GM08714 (cell line): Measurements from ENCODE around the gene MLLT10.
A peak's percentile ranks its signal among the peaks of the same experiment; 100 is the strongest.

Source experiments
- H3K4me3 ChIP-seq: fragments of 200-500 bp; sonication (Bioruptor generic); 2 replicates; pipeline ENCODE4 v1.5.1; 2014; ENCODE audit warnings: mild to moderate bottlenecking, low read length, inconsistent platforms
- ZNF274 ChIP-seq: IDR thresholded peaks from 2 replicates; pipeline ENCODE4 v1.6.1; 2012; ENCODE audit warnings: mild to moderate bottlenecking, low read depth, low read length

MLLT10 gene

DNA sequence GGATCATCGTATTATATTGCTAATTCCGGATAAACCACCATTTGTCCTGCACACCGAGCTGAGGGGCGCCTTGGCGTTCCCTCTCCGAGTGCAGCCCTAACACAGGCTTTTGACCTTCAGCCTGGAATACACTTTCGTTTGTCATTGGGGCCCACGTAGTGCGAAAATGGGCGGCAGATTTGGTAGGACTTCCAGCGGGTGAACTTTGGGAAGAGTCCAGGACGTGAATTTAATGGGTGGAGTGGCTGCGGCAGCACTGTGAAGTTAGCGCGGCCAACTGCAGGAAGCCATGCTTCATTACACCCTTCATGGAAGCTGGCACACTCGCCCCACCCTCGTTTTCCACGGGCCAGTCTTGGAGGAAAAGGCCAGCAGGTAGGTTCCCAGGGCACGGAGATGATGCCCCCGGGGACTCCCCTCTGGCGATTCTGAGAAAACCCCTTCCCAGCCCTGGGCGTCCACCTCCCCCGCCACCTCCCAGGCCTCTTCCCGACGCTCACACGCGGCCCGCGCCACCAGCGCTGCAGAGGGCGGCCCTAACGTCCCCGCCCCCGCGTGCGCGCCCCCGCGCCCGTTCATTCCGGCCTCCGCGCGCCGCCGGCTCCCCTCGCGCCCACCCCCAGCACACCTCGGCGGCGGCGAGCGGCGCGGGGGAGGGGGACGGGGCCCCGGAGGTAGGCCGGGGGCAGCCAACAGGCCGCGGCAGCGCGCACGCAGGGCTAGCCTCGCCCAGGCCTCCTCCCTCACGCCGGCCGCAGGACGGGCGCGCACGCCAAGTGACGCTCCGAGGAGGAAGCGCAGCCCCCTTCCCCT lies at the start of gene MLLT10:
Gene MLLT10, plus strand, starts transcription at position 766 of the 813 bp plus-strand sequence. CDS start 413 bp downstream, outside the sequence.
- peak within 1 kb of the TSS; percentile 64 for H3K4me3 ChIP-seq
- no peak for TF ChIP-seq ZNF274

DNA sequence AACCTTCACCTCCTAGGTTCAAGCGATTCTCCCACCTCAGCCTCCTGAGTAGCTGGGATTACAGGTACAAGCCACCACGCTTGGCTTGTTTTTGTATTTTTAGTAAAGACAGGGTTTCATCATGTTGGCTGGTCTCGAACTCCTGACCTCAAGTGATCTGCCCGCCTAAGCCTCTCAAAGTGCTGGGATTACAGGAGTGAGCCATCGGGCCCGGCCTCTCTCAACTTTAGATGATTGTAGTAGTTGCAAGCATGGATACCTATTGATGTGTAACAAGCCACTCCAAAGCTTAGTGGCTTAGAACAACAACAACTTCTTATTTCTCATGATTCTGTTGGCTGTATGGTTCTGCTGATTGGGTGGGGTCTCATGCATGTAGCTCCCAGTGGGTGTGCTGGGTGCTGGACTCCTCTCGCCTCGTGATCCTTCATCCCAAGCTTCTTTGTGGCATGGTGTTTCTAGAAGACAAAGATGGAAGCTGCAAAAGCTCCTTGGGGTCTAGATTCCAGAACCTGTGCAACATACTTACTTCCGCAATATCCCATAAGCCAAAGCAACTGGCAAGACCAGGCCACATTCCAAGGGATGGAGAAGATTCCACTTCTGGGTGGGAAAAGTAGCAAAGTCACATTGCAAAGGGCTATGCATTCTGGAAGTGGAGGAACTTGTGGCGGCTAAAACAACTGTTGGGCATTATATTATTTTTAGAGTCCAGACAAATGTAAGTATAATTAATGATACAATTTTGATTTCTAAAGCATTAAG lies 46.4 kb upstream of the MLLT10 start:
- TF ChIP-seq ZNF274, result no peak
- no peak overlapping the region for H3K4me3 ChIP-seq

DNA sequence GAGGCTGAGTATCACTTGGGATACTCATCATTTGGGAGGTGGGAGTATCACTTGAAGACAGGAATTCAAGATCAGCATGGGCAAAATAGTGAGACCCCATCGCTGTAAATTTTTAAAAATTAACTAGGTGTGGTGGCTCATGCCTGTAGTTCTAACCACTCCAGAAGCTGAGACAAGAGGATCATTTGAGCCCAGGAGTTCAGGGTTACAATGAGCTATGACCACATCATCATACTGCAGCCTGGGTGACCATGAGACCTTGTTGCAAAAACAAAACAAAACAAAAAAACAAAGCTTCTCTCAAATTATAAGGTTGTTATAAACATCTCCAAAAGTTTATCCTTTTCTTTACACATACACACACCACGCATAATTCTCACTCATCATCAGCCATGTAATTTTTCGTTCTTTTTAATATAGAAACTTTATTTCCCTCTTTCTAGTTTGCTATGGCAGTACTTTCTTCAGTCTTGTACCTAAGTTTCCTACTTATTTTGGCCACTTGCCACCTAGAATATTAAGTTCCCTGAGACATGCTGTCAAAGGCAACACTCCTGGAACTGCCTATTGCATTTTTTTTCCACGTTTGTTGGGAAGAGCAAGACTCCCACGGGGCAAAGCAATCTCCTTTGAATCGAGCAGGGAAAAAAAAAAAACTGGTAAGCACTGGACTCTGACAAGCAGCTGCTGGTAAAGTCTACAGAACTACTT lies 45.6 kb upstream of the MLLT10 start:
- no peak for TF ChIP-seq ZNF274
- no peak overlapping the region for H3K4me3 ChIP-seq

DNA sequence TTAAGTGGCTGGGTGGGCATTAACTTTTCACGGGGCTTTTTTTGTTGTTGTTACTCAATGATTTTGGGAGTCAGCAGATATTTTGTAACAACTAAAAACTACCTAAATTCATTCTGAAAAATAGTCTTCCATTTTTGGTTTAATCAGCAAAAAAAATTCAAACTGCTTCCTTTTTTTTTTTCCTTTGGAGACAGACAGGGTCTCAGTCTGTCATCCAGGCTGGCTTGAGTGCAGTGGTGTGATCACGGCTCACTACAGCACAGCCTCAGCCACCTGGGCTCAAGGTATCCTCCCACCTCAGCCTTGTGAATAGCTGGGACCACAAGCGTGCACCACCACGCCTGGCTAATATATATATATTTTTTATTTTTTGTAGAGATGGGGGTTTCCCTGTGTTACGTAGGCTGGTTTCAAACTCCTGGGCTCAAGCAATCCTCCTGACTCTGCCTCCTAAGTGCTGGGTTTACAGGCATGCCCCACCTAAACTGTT lies 45.0 kb upstream of the MLLT10 start:
- no peak for TF ChIP-seq ZNF274
- no peak overlapping the region for H3K4me3 ChIP-seq

DNA sequence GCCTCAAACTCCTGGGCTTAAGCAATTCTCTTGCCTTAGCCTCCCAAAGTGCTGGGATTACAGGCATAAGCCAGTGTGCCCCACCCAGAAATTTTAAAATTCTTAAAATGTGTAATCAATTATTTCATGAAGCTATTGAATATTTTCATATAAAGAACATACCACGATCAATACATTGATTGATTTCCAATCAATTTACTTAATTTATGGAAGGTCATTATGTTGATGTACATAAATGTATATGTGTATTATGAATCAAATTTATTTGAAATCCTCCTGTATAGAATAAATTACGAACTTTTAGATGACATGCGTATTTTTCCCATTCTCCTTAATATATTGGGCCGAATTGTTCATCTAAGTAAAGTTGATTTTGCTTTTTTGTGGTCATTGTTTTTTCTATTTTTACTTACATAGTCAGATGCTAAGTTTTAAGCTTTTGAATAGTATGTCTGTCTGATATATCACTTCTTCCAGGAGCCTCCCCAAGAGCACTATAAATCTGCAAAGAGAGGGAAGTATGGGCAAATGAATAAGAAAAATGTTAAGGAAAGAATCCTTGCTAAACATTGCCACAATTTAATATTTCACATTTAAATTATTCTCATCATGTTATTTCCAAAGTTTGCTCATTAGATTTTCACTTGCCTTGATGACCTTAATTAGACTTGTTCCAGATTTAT lies 43.9 kb upstream of the MLLT10 start:
- H3K4me3 ChIP-seq, result no peak overlapping the region
- no peak for TF ChIP-seq ZNF274

DNA sequence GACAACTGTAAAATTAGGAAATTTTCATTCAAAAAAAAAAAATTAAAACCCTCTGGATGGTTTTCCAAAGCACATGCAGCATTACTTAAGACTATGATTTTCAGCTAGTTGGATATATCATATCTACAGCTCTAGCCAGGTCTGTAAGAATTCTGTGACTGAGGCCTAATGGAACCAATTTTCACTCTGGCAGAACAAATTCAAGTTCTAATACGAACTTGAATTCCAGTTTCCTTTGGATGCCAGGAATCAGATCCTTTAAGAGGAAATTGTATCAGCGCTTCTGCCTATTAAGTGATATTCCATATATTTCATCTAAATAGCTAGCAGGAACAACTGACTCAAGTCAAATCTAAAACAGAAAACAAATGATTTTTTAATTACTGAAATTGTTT lies 43.3 kb upstream of the MLLT10 start:
- no peak overlapping the region for H3K4me3 ChIP-seq
- TF ChIP-seq ZNF274, result no peak

DNA sequence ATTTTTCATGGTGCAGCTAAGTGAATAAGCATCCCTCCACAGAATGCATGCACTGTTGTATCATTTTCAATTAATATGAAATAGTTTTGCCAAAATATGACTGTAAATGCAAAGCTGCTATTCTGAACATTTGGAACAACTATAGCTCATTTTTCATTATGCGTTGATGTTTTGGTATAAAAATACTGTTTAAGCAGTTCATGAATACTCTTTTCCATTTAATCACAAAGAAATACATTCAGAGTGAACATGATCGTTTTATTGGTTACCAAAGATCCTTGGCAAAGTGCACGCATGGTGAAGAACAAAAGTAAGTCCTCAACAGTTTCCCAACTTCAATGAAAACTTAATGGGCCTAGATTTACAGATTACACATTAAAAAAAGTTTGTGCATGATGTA lies 41.6 kb upstream of the MLLT10 start:
- H3K4me3 ChIP-seq, result no peak overlapping the region
- no peak for TF ChIP-seq ZNF274

DNA sequence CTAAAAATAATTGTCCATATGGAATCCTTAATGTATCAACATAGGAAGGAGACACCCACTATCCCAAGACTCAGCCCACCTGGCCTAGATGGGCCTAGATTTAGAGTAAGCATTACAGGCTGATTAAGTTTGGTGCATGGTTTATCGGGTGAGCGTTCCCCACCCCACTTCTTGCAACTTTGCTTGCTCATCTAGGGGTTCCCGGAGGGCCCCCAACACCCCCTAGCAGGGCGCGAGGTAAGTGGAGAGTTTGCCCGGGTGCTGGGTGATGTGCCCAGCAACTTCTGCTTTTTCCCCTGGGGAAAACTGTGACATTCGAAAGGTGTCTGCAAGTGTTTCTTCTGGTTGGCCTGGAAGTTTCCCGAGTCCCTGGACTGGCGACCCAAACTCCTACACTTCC lies 40.2 kb upstream of the MLLT10 start:
- TF ChIP-seq ZNF274, result no peak
- no peak overlapping the region; the same call in 1 of the 2 replicates for H3K4me3 ChIP-seq

DNA sequence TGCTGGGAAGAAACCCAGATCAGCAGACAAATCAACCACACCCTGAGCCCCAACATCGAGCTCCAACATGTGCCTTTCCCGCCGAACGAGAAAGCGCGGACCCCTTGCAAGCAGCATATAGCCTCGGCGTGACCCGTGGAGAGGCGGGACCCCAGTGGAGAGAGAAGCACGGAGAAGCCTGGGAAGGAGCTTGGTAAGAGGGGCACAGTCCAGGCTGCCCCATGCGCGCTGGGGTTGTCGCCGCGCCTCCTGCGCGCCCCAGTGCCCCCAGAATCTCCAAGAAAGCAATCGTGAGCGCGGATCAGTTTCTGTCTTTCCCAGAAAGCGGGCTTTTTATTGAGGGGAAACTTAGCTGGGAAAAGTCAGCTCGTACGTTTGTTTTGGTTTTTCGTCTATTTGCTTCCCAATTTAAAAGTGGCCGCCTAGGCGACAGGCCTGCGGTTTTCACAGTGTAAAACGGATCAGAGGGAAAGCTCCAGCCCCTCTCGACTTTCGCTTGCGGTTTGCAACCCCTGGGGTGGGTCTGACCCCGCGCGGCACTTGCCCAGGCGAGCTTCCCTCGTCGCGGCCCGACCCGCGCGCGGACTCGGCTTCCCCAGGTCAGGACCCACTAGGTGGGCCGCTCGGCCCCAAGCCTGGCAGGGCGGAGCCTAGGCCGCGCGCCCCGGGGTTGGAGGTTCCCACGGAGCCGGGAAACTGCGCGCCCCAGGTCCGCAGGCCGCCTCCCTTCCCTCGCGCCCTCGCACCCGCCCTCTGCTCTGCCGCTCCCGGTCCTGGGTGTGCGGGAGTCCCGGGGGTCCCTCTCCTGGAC lies 39.6 kb upstream of the MLLT10 start:
- peak overlapping the region; percentile 74; the same call in 1 of the 2 replicates for H3K4me3 ChIP-seq
- no peak for TF ChIP-seq ZNF274

DNA sequence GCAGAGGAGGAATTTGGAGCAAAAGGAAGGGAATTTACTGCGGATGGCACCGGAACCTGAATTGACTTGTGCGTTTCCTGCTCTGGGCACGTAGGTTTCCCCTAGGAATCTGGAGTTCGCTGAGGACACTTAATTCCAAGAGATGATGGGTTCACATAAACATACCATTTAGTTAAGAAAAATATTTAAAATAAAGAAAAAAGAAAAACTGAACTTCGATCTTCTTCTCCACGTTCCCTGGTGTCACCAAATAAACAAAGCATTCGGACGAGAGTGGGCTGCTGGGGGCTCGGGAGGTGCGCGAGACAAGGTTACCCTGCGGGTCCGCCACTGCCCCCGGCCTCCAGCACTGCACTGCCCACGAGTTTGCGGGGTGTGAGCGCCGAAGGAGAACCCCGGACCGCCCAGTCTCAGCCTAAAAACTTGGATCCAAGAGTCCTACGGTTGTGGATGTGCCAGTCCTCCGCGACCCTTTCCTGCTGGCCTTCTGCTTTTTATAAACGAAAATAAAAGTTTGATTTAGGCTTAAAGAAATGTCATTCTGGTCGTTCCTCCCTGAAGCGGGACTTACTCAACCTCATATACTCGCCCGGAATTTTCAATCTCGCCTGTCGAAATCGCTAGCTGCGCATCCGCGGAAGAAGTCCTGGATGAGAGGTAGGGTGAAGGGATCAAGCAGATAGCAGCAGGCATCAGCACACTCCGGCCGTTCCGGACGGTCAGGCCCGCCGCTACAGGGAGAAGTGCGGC lies 38.9 kb upstream of the MLLT10 start:
- no peak for TF ChIP-seq ZNF274

DNA sequence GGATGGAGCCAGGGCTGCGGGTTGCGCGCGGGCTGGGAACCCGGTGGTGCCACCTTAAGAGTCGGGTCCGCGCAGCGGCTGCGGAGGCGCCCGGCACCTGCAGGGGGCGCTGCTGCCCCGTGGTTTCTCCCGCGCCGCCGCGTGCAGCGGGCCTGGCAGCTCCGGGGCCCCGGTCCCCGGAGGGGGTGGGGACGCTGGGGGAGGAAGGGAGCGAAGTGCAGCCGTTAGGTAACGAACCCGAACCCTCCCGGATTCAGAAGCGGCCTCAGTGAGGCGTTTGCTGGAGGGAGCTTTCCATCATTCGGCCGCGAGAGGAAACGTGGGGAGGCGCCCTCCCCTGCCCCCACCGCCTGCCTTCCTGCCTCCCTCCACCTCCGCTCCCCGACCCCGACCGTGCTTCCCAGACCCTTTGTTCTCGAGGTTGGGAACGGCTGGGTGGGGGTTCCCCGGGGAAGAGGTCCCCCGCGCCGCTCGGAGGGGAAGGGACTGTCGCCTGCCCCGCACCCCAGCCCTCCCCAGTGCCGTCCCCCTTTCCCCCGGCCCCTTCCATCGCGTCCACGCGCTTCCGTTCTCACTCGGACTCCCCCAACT lies 38.2 kb upstream of the MLLT10 start:
- TF ChIP-seq ZNF274, result no peak
- peak overlapping the region; percentile 74 for H3K4me3 ChIP-seq

More for the DNA sequence above, 38.9 kb upstream of the MLLT10 start:
- peak overlapping the region; percentile 74 for H3K4me3 ChIP-seq
